AG09309 (cell line): ENCODE results near the gene VIP.
"Not testable (repeated sequence)": the region's sequence is repeated elsewhere in the genome, so short reads cannot be mapped to it uniquely, and the experiment has no call there.

ENCODE experiments used
- DNase-seq: peaks from one replicate; pipeline ENCODE4 v3.0.0-alpha.2; 2010; ENCODE audit warnings: low read depth
- H3K4me3 ChIP-seq: 2 replicates; pipeline ENCODE4 v1.5.1; 2011; ENCODE audit warnings: mild to moderate bottlenecking, low read depth, low read length, moderate library complexity; ENCODE audit not compliant: control insufficient read depth
- CTCF ChIP-seq: IDR thresholded peaks from 2 replicates; pipeline ENCODE4 v1.5.1; 2011; ENCODE audit warnings: mild to moderate bottlenecking, low read depth, low read length, inconsistent platforms; ENCODE audit not compliant: insufficient read depth, control insufficient read depth; ENCODE audit errors: missing control alignments

Gene VIP

GRCh38 chr6:152750694-152751093 lies at the start of gene VIP:
TSS of gene VIP (plus strand) at chr6:152750797. CDS start at chr6:152752178, 1,381 bp downstream.
- no peak for TF ChIP-seq CTCF
- H3K4me3 ChIP-seq, result no peak within 1 kb of the TSS
- peak; percentile 4 for DNase-seq

- TF ChIP-seq CTCF, result no peak
- DNase-seq, result no peak
- no peak overlapping the region for H3K4me3 ChIP-seq
Observed at GRCh38 chr6:152701081-152701862, 49.3 kb upstream of the VIP start.

- DNase-seq, result no peak
- TF ChIP-seq CTCF, result no peak
- no peak overlapping the region for H3K4me3 ChIP-seq
Observed at GRCh38 chr6:152701863-152702401, 48.7 kb upstream of the VIP start.

GRCh38 chr6:152703750-152704149 lies 46.8 kb upstream of the VIP start:
- H3K4me3 ChIP-seq, DNase-seq: not testable (repeated sequence)

GRCh38 chr6:152705327-152705726 lies 45.3 kb upstream of the VIP start:
- TF ChIP-seq CTCF, result no peak
- no peak overlapping the region for H3K4me3 ChIP-seq
- DNase-seq, result no peak

- DNase-seq, result no peak
- no peak overlapping the region for H3K4me3 ChIP-seq
- TF ChIP-seq CTCF, result peak; percentile 25
Observed at GRCh38 chr6:152716322-152716721, 34.3 kb upstream of the VIP start.

GRCh38 chr6:152720974-152721373 lies 29.6 kb upstream of the VIP start:
- DNase-seq, result no peak
- H3K4me3 ChIP-seq, result no peak overlapping the region
- TF ChIP-seq CTCF, result no peak
